HG02623 (cell line): ENCODE data around the gene STAT2.
A peak's percentile ranks its signal among the peaks of the same experiment; 100 is the strongest.
"Not testable (repeated sequence)": the region's sequence is repeated elsewhere in the genome, so short reads cannot be mapped to it uniquely, and the experiment has no call there.

Source experiments
- ATAC-seq: cut with Tn5 transposase; IDR thresholded peaks from one replicate; pipeline ENCODE4 v1.9.1; 2021; ENCODE audit warnings: moderate library complexity; ENCODE audit not compliant: unreplicated experiment

The STAT2 gene

DNA sequence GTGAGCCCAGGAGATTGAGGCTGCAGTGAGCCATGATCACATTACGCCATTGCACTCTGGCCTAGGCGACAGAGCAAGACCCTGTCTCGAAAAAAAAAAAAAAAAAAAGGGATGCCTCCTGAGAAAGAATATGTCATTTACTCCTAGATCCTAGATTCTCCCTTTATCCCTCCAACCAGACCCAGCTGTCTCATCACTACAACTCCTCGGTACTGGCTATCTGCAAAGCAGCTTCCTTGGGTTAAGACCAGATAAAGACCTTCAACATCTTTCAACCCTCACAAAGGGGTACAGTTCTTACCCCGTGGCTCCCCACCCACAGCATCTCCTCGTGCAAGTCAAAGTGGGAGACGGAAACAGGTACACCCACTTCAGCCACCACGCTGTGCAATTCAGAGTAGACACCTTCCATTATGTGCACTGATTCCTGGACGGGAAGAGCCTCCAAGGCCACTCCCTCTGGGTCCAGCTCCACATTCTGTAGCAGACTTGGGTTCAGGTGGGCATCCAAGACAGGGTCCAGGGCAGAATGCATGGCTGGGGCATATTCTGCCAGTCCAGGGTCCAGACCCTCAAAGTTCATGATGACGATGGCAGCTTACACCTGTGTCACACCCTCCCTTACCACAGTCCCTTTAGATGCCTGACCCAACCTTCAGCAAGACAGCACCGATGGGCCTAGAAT lies 27.3 kb downstream of the STAT2 start:
- no peak for ATAC-seq

- ATAC-seq: no peak
Measured at GRCh38 chr12:56330936-56331490, 28.9 kb downstream of the STAT2 start.

- ATAC-seq: no peak
Measured at GRCh38 chr12:56326533-56326932, 33.4 kb downstream of the STAT2 start.

- no peak for ATAC-seq
Measured at GRCh38 chr12:56326126-56326525, 33.8 kb downstream of the STAT2 start.

GRCh38 chr12:56324206-56324605 lies 35.7 kb downstream of the STAT2 start:
- ATAC-seq: no peak

DNA sequence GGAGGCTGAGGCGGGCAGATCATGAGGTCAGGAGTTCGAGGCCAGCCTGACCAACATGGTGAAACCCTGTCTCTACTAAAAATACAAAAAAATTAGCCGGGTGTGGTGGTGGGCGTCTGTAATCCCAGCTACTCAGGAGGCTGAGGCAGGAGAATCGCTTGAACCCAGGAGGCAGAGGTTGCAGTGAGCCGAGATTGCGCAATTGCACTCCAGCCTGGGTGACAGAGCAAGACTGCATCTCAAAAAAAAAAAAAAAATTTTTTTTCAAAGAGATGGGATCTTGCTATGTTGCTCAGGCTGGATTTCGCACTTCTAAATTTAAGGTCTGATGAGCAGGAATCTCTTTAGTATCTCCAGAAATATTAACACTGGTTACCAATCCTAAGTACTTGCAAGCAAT lies 38.3 kb downstream of the STAT2 start:
- ATAC-seq: not testable (repeated sequence)

DNA sequence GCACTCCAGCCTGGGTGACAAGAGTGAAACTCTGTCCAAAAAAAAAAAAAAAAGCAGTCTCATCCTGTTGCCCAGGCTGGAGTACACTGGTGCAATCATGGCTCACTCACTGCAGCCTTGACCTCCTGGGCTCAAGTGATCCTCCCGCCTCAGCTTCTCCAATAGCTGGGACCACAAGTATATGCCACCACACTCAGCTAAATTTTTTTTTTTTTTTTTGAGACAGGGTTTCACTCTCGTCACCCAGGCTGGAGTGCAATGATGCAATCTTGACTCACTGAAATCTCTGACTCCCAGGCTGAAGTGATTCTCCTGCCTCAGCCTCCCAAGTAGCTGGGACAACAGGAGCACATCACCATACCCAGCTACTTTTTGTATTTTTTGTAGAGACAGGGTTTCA lies 38.9 kb downstream of the STAT2 start:
- no peak for ATAC-seq

DNA sequence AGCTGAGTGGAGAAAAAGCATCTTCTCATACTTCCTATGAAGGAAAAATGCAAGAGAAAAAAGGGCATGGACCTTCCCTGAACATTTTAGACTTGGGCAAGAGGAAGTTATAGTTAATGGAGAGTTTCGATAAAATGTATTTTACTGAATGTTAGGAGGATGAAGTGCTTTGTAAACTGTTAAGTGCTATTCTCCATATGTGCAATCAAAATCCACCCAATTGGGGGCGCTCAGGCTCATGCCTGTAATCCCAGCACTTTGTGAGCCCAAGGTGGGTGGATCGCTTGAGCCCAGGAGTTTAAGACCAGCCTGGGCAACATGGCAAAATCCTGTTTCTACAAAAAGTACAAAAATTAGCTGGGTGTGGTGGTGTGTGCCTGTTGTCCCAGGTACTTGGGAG lies 42.2 kb downstream of the STAT2 start:
- no peak for ATAC-seq

DNA sequence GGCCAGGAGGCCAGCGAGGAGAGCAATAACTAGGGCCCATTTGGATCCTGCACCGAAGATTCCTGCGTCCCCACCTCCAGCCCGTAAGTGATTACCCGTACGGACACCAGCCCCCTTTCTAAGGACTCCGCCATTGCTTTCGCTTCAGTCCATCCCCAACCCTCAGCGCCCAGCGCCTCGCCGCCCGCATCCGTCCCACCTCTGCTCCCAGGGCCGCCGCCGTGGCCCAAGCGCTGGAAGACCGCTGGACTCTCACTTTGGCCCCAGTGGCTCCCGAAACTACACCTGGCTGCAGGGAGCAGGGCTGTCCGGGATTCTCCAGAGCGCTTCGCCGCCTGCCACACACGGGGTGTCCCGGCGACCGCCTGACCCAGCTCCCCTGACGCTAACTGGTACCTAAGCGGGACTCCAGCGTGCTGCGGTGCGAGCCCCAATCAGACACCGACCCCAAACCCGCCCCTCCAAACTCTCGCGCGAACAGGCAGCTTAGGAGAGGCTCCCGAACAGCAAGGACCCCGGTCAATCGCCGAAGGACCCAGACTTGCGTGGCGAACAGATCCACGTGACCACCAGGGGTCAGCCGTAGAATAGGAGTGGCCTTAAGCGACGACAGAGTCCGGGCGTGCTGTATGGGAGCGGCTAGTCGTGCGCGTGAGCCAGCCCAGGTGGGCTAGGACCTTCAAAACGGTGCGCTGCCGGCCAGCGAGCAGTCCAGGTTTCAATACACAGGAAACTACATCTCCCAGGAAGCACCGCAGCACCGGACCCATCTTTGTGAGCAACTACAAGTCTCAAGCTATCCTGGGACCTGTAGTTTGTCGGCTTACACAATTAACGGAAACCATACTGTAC lies 44.1 kb downstream of the STAT2 start, which contains the start of gene CNPY2:
TSS of gene CNPY2 (minus strand) at position 367 of the 852 bp plus-strand sequence. CDS start 771 bp downstream, outside the sequence.
- peak; percentile 87 for ATAC-seq

DNA sequence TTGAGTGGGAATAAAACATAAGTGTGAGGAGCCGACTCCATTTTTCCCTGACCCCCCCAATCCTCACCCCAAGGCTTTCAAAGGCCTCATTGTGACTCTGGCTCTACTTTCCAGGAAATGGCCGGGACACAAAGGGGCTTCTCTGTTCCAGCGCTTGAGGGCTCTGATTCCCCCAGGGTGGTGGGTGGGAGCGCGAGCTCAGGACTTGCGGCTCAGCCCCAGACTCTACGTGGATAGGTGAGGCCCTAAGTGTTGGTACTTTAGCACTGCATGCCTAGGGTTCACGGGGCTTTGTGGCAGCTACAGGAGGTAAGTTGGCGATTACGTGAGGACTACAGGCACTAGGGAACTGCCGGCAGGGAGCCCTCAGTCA lies 44.7 kb downstream of the STAT2 start:
- no peak for ATAC-seq

DNA sequence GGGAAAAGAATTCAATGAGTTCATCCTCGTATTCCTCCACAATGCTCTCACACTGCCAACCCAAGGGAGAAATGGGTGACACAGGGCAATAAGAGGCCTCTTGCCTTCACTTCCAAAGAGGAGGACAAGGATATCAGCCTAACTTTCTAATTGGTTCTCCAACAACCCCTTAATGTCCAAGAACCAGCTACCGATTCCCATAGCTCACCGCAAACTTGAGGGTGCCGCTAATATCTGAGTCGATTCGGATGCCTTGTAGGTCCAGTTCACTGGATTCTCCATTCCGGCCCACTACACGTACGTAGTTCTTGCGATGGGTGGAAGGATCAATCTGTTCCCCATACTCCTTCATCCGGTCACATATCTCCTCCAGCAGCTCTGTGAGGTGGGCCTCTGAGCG lies 48.9 kb downstream of the STAT2 start:
- ATAC-seq: no peak

DNA sequence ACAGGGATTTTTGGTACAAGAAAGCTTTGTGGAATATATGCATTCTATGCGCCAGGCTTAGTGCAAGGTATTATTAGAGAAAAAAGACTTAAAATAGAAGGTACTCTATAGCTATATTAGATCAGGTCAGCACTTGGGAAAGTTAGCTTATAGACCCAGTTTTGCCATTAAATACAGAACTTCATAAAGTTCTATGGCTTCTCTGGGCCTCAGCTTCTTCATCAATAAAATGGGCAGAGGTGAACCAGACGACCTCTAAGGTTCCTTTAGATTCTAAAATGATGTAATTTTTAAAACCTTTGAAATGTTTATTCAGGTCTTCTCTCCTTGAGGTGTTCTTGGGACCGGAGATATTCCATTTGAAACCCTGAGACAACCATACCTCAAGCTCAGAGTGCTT lies 51.2 kb downstream of the STAT2 start:
- no peak for ATAC-seq

DNA sequence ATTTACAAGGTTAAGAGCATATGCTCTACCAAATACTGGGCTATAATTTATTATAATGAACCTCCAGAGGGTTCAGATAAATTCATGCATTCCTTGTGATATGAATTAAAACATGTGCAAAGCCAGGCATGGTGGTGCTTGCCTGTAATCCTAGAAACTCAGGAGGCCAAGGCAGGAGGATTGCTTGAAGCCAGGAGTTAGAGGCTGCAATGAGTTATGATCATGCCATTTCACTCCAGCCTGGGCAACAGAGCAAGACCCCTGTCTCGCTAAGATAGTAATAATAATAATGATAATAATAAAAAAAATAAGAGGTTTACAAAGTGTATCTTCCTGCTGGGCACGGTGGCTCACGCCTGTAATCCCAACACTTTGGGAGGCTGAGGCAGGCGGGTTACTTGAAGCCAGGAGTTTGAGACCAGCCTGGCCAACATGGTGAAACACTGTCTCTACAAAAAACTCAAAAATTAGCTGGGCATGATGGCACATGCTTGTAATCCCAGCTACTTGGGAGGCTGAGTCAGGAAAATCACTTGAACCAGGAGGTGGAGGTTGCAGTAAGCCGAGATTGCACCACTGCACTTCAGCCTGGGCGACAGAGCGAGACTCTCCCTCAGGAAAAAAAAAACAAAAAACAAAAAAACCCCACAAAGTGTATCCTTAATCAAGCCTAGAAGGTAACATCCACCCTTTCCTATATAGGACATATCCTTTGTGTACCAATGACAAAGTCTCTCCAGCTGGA lies 52.5 kb downstream of the STAT2 start:
- ATAC-seq: no peak

DNA sequence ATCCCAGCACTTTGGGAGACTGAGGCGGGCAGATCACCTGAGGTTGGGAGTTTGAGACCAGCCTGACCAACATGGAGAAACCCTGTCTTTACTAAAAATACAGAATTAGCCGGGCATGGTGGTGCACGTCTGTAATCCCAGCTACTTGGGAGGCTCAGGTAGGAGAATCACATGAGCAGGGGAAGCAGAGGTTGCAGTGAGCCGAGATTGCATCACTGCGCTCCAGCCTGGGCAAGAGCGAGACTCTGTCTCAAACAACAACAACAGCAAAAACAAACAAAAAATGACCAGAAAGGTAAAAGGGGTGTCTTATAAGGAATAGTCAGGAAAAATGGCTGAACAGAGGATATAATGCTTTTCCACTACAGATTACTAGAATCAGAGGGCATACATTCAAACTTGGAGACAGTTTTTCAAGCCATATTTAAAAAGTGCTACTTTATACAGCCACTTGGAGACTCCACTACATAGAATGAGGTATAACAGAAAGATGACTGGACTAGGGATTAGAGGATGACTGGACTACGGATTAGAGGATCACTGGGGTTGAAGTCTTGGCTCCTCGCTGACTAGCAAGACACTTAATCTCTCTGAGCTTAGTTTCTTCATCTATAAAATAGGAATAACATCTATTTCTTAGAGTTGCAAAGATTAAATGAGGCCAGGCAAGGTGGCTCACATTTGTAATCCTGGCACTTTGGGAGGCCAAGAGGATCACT lies 54.9 kb downstream of the STAT2 start:
- no peak for ATAC-seq

DNA sequence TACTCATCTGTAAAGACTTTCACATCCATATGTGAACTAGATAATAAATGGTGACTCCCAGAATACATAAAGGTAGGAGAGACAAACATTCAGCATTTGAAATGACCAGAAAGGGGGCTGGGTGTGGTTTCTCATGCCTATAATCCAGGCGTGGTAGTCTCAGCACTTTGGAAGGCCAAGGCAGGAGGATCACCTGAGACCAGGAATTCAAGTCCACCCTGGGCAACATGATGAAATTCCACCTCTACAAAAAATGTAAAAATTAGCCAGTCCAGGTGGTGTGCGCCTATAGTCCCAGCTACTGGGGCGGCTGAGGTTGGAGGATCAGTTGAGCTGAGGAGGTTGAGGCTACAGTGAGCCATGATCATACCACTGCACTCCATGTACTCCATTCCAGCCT lies 55.6 kb downstream of the STAT2 start:
- no peak for ATAC-seq

- no peak for ATAC-seq
Measured at GRCh38 chr12:56300644-56301464, 59.1 kb downstream of the STAT2 start.

DNA sequence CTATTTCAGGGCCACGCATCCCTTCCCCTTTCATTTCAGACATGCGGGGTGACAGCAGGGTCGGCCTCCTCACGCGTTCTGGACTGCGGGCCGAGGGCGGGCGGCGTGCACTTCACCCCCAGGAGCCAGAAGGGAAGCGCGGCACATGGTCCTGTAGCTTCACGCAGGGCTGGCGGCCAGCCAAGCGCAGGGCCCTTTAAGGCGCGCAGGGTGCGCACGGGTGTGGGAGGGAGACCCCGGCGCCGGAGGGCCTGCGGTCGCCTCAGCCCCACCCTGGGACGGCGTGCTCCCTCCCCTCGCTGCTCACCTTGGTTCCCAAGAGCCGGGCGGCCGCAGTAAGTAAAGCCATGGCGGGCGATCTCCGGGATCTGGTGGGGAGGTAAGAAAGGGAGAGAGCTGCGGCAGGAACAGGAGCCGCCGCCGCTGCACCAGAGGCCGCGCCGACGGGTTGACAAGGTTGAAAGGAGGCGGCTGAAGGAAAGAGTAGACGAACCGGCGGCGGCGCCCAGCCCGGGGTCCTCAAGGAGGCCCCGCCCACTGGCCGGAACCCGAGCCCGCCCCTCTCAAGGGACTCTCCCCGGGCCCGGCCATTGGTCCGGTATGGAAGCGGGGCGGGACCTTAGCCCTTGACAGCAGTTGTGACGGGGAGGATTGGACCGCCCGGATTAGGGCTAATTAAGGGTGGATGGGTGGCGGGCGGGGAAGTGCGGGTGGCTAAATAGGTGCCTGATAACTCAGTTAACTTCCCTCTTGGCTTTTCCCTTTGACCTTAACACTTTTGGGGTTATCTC lies 59.9 kb downstream of the STAT2 start, which contains the start of gene CS:
TSS of gene CS (minus strand) at position 478 of the 791 bp plus-strand sequence. CDS start at position 349, 129 bp downstream.
- ATAC-seq: peak; percentile 93

DNA sequence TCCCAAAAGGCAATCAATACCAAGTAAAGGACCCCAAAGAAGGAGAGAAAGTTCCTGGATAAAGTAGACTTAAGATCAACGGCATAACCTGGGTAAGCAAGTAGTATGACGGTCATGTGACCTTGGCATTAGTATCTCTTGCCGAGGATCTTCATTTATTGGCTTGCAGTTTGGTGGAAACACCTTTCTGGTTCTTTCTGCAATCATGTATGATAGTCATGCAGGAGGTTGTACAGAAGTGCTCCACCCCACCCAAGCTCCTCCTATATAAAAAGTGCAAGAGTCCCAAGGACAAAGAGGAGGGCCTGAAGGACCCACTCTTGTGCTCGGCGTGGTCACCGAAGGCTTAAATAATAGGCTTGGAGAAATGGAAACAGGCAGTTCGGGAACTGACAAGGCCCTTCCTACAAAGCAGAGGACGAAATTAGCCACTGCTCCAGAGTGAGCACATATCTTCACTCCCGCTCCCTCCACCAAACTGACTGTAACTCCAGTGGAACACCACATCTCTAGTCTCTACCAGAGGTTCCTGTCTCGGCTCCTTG lies 60.5 kb downstream of the STAT2 start:
- ATAC-seq: no peak

DNA sequence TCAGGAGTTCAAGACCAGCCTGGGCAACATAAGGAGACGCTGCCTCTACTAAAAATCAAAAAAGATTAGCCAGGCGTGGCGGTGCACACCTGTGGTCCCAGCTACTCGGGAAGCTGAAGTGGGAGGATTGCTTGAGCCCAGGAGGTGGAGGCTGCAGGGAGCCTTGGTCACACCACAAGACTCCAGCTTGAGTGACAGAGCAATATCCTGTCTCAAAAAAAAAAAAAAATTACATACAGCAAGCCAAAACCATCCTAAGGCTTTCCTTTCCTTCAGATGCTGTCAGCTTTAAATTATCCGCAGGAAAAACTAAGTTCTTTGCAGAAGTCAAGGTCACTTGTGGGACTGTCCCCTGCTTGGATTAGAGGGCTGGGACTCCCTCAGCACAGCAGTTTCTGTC lies 61.1 kb downstream of the STAT2 start:
- ATAC-seq: no peak
